Endothelial cell of umbilical vein (primary cell): ENCODE measurements around the gene PRR18. TPM values are rescaled to one million over a fixed set of nuclear protein-coding genes. Genes with fewer than 3 reads are reported as not detected.

Source experiments
- BruUV-seq: library from RNA; stranded (reverse); fragments of 400-500 nt; replicated peaks from 2 replicates; lab custom pipeline; 2021; lab: Mats Ljungman, UMichigan
- CTCF ChIA-PET: fragments of 300-600, 350-600 bp; sonication (Branson Sonifier 250); formaldehyde crosslinking; loops from one replicate; lab custom pipeline; 2021; ENCODE audit warnings: antibody characterized with exemption, inconsistent platforms; lab: Charles Lee
- POLR2A ChIA-PET: fragments of 300-600, 350-600 bp; sonication (Branson Sonifier 250); formaldehyde crosslinking; loops from one replicate; lab custom pipeline; 2021; ENCODE audit warnings: antibody characterized with exemption, inconsistent platforms; lab: Charles Lee
- DNase-seq: peaks from one replicate; pipeline ENCODE4 v3.0.0-alpha.2; 2011; ENCODE audit warnings: low read depth, low spot score
- FAIRE-seq: peaks from 2 replicates; lab custom pipeline; 2011; peaks lifted over from hg19 to GRCh38; lab: Jason Lieb, UNC
- H2AFZ ChIP-seq: 2 replicates; pipeline ENCODE4 v1.6.0; 2012; ENCODE audit warnings: low read depth, low read length, control low read depth, inconsistent platforms
- H3K27ac ChIP-seq: 2 replicates; pipeline ENCODE4 v1.5.1; 2011; ENCODE audit warnings: low read depth, mild to moderate bottlenecking, control low read depth, low read length, moderate library complexity; ENCODE audit not compliant: insufficient read depth
- H3K27me3 ChIP-seq, 2 experiments: 2 replicates each; pipeline versions ENCODE4 v1.6.0 to v1.6.1; 2011; ENCODE audit warnings: low read length in 2 of 2, mixed read lengths in 1 of 2; ENCODE audit not compliant: control insufficient read depth in 2 of 2, insufficient read depth in 2 of 2
- H3K36me3 ChIP-seq, 2 experiments: 2 replicates in 1 of 2; 3 replicates in 1 of 2; pipeline ENCODE4 v1.5.1; 2011; ENCODE audit warnings: low read length in 2 of 2, mild to moderate bottlenecking in 1 of 2, moderate library complexity in 1 of 2; ENCODE audit not compliant: control insufficient read depth in 2 of 2, insufficient read depth in 2 of 2; ENCODE audit errors: extremely low read depth in 1 of 2
- H3K4me1 ChIP-seq: 3 replicates; pipeline ENCODE4 v1.5.1; 2011; ENCODE audit warnings: mild to moderate bottlenecking, low read length; ENCODE audit not compliant: control insufficient read depth, insufficient read depth; ENCODE audit errors: extremely low read depth
- H3K4me2 ChIP-seq: 2 replicates; pipeline ENCODE4 v1.6.1; 2011; ENCODE audit warnings: low read length, control low read depth, mixed read lengths; ENCODE audit not compliant: insufficient read depth
- H3K4me3 ChIP-seq, 3 experiments: fragments of 200-600 bp in 1 of 3; sonication (generic), shearing (Covaris generic) in 1 of 3; replicated peaks in 1 of 3; 2 replicates each; pipeline ENCODE4 v1.5.1; 2011 to 2016; ENCODE audit warnings: control low read depth in 3 of 3, low read length in 3 of 3, mild to moderate bottlenecking in 2 of 3, inconsistent platforms in 1 of 3, low read depth in 1 of 3, moderate library complexity in 1 of 3; ENCODE audit not compliant: insufficient read depth in 1 of 3
- H3K79me2 ChIP-seq: 2 replicates; pipeline ENCODE4 v1.6.0; 2012; ENCODE audit warnings: low read length, inconsistent platforms; ENCODE audit not compliant: control insufficient read depth, insufficient read depth
- H3K9ac ChIP-seq: replicated peaks from 2 replicates; pipeline ENCODE3; 2011; ENCODE audit warnings: low read length, control low read depth; ENCODE audit not compliant: insufficient read depth; ENCODE audit errors: extremely low read depth
- H3K9me1 ChIP-seq: replicated peaks from 3 replicates; pipeline ENCODE4 v1.6.0; 2011; ENCODE audit warnings: mild to moderate bottlenecking, low read length; ENCODE audit not compliant: control insufficient read depth, insufficient read depth; ENCODE audit errors: extremely low read depth
- H3K9me3 ChIP-seq: replicated peaks from 2 replicates; pipeline ENCODE4 v1.5.1; 2012; ENCODE audit warnings: low read length, inconsistent platforms; ENCODE audit not compliant: control insufficient read depth, insufficient read depth
- H4K20me1 ChIP-seq: replicated peaks from 2 replicates; pipeline ENCODE3; 2011; ENCODE audit warnings: mild to moderate bottlenecking, low read length; ENCODE audit not compliant: control insufficient read depth, insufficient read depth; ENCODE audit errors: extremely low read depth
- EZH2 ChIP-seq: IDR thresholded peaks from 2 replicates; pipeline ENCODE4 v1.6.1; 2012; ENCODE audit warnings: borderline replicate concordance, low read depth, mild to moderate bottlenecking, moderate library complexity, low read length, inconsistent platforms; ENCODE audit not compliant: severe bottlenecking
- FOS ChIP-seq: IDR thresholded peaks from 2 replicates; pipeline ENCODE4 v1.6.1; 2011; ENCODE audit warnings: mild to moderate bottlenecking, low read length, moderate library complexity, borderline replicate concordance; ENCODE audit not compliant: insufficient read depth
- GATA2 ChIP-seq: IDR thresholded peaks from 2 replicates; pipeline ENCODE4 v1.7.0; 2011; ENCODE audit warnings: low read depth, mild to moderate bottlenecking, moderate library complexity, mixed read lengths, low read length; ENCODE audit not compliant: insufficient read length, insufficient read depth
- JUN ChIP-seq: IDR thresholded peaks from 2 replicates; pipeline ENCODE4 v1.6.1; 2011; ENCODE audit warnings: borderline replicate concordance, low read depth; ENCODE audit not compliant: insufficient read length, insufficient read depth
- MYC ChIP-seq: IDR thresholded peaks from one replicate; pipeline ENCODE4 v1.6.1; 2011; ENCODE audit warnings: mild to moderate bottlenecking, low read depth, low read length
- POLR2A ChIP-seq: IDR thresholded peaks from 2 replicates; pipeline ENCODE4 v1.6.1; 2012; ENCODE audit warnings: low read depth, mild to moderate bottlenecking, control low read depth, low read length
- POLR2AphosphoS5 ChIP-seq: IDR thresholded peaks from 2 replicates; pipeline ENCODE4 v1.6.1; 2012; ENCODE audit warnings: low read depth, mild to moderate bottlenecking, control low read depth, low read length, moderate library complexity; ENCODE audit not compliant: insufficient read depth
- dilution Hi-C: fragments of 300-500 bp; cut with MboI; formaldehyde crosslinking; loops from one replicate; pipeline ENCODE4 v1.15.0; 2019; ENCODE audit warnings: low sequenced_read_pairs; ENCODE audit not compliant: extremely low pct_ligation_motif_present
- intact Hi-C: fragments of 100-400 bp; cut with micrococcal nuclease; formaldehyde crosslinking; loops from one replicate; pipeline ENCODE4 v1.10.0; 2022
- polyA plus RNA-seq, 4 experiments: library from polyadenylated mRNA; depleted of rRNA in 3 of 4; stranded (reverse) in 3 of 4; unstranded in 1 of 4; fragments of >200 nt; gene quantifications; 2 replicates each; pipeline versions ENCODE4 v1.2.1 to v1.2.3, GENCODE V29; 2011 to 2012; ENCODE audit warnings: missing spikeins in 1 of 4
- total RNA-seq: library from RNA; stranded (reverse); gene quantifications from 2 replicates; pipeline ENCODE4 v1.2.3, GENCODE V29; 2021
- TF ChIP-seq, protein P1 (sequence below), 2 donors: IDR thresholded peaks; 1 replicate in 1 of 2; 2 replicates in 1 of 2; pipeline ENCODE4 v1.5.1; 2011; ENCODE audit warnings: low read length in 2 of 2, mild to moderate bottlenecking in 2 of 2, moderate library complexity in 2 of 2, control low read depth in 1 of 2, inconsistent platforms in 1 of 2, low read depth in 1 of 2; ENCODE audit not compliant: insufficient read depth in 1 of 2; ENCODE audit errors: extremely low read depth in 1 of 2
- TF ChIP-seq, protein P2 (sequence below): IDR thresholded peaks from 2 replicates; pipeline ENCODE4 v1.6.1; 2011; ENCODE audit not compliant: insufficient read depth, insufficient read length

Gene PRR18
- total and polyA plus RNA-seq, 2 donors (not counting 3 experiments of a cell fraction or from before 2014, with no cell fraction given) = not detected

DNA sequence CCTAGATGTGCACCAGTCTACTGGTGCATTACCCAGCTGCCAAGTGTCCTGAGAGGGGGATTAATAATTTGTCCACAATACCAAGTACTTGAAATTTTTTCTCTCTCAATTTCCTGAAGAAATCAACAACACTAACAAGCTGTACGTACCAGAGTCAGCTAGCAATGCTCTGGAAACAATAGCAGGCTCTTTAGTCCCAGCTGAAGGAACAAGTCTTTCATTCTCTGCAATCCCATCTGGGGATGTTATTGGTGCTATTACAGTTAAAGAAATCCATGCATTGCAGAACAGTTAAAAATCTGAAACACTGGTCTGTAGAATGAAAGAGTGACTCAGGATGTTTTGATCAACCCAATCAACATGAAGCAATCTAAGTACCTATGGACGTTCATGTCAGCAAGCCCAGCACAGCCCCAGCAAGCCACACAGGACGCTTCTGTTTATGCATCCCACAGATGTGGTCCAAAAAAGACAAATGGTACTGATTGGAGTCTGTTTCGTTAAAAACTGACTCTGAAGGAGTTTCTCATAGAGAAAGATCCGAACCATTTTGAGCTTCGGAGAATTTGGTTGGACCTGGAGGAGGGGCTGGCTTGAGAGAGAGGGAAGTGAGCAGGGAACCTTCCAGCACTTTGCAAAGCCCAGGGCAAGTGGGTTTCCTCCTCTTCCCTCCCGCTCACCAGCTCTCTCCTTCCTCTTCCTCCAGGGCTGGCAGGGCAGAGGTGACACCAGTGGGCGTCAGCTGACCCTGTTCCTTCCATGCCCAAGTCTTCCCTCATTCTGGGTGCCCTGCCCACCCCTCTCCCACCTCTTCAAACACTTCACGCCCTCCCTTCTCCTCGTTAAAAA lies 11.9 kb downstream of the PRR18 start:
- H3K4me3 ChIP-seq = no peak overlapping the region
- H2AFZ ChIP-seq = no peak overlapping the region
- no TSS peak for BruUV-seq
- ChIA-PET CTCF (interaction anchor here (1.0 kb wide), 1 partner anchor 17 kb away, joined by 3 read pairs; no protein-coding TSS in a partner anchor), POLR2A (no interaction called here)
- no peaks in the 10 kb centered on the region for H3K9me1 ChIP-seq
- DNase-seq (no peak), FAIRE-seq (no peak)
- no peak overlapping the region for H3K27ac ChIP-seq
- intact Hi-C loops = no loop called here
- TF ChIP-seq, protein P1, sequence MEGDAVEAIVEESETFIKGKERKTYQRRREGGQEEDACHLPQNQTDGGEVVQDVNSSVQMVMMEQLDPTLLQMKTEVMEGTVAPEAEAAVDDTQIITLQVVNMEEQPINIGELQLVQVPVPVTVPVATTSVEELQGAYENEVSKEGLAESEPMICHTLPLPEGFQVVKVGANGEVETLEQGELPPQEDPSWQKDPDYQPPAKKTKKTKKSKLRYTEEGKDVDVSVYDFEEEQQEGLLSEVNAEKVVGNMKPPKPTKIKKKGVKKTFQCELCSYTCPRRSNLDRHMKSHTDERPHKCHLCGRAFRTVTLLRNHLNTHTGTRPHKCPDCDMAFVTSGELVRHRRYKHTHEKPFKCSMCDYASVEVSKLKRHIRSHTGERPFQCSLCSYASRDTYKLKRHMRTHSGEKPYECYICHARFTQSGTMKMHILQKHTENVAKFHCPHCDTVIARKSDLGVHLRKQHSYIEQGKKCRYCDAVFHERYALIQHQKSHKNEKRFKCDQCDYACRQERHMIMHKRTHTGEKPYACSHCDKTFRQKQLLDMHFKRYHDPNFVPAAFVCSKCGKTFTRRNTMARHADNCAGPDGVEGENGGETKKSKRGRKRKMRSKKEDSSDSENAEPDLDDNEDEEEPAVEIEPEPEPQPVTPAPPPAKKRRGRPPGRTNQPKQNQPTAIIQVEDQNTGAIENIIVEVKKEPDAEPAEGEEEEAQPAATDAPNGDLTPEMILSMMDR (IDR thresholded peaks at IDR 0.05; ENCODE audit: extremely low read depth in 1 of 2, insufficient read depth in 1 of 2, low read depth in 1 of 2, low read length in 2 of 2) = no peak
- TF ChIP-seq FOS = no peak
- no peak for TF ChIP-seq JUN
- TF ChIP-seq POLR2AphosphoS5 = no peak
- no peak for TF ChIP-seq POLR2A
- no peak for TF ChIP-seq GATA2
- TF ChIP-seq, protein P2, sequence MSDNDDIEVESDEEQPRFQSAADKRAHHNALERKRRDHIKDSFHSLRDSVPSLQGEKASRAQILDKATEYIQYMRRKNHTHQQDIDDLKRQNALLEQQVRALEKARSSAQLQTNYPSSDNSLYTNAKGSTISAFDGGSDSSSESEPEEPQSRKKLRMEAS = no peak
- TF ChIP-seq MYC = no peak
- TF ChIP-seq EZH2 = no peak
- H3K4me1 ChIP-seq = no peaks in the 10 kb centered on the region
- peaks cover 0 to 1% of the 10 kb centered on the region in 2 experiments for H3K27me3 ChIP-seq
- dilution Hi-C loops = no loop called here
- no peak overlapping the region for H3K4me2 ChIP-seq
- H3K36me3 ChIP-seq = no peaks in the 10 kb centered on the region
- no peaks in the 10 kb centered on the region for H3K9me3 ChIP-seq
- no peaks in the 10 kb centered on the region for H4K20me1 ChIP-seq
- no peaks in the 10 kb centered on the region for H3K79me2 ChIP-seq
- no peak overlapping the region for H3K9ac ChIP-seq
